Right lobe of liver (tissue), 6 donors: ENCODE measurements around the gene MYO9A. TPM values are rescaled to one million over a fixed set of nuclear protein-coding genes. Genes with fewer than 3 reads are reported as not detected.
A peak's percentile ranks its signal among the peaks of the same experiment; 100 is the strongest.

Experiments used
- ATAC-seq, 4 donors: fragments of 200-7000 bp; cut with Tn5 transposase; one replicate each; pipeline ENCODE4 v1.9.1; 2020; ENCODE audit warnings: mild to moderate bottlenecking in 4 of 4, moderate library complexity in 4 of 4
- DNase-seq, 3 donors: peaks; one replicate each; pipeline ENCODE4 v3.0.0-alpha.2; 2020
- H3K27ac ChIP-seq, 3 donors: fragments of 200-600 bp; one replicate each; pipeline ENCODE4 v1.8.0; 2022
- H3K27me3 ChIP-seq, 2 donors: fragments of 200-600 bp; one replicate each; pipeline ENCODE4 v1.8.0; 2022
- H3K36me3 ChIP-seq, 4 donors: fragments of 200-600 bp; sonication (generic) in 1 of 4; one replicate each; pipeline versions ENCODE4 v1.5.1 to v1.8.0; 2017 to 2022; ENCODE audit warnings: control low read depth in 1 of 4
- H3K4me1 ChIP-seq, 4 donors: fragments of 200-600 bp; sonication (generic) in 1 of 4; one replicate each; pipeline versions ENCODE4 v1.5.1 to v1.8.0; 2017 to 2022; ENCODE audit warnings: control low read depth in 1 of 4
- H3K4me3 ChIP-seq, 3 donors: fragments of 200-600 bp; one replicate each; pipeline ENCODE4 v1.8.0; 2022
- H3K9me3 ChIP-seq, 4 donors: fragments of 200-600 bp; sonication (generic) in 1 of 4; one replicate each; pipeline versions ENCODE4 v1.5.1 to v1.8.0; 2017 to 2022; ENCODE audit warnings: control low read depth in 1 of 4
- POLR2A ChIP-seq: fragments of 450-650 bp; IDR thresholded peaks from one replicate; pipeline ENCODE4 v1.6.1; 2017; ENCODE audit warnings: antibody characterized with exemption, mild to moderate bottlenecking
- WGBS: methylation state at CpG from one replicate; pipeline ENCODE4 v1.1.6; 2018; ENCODE audit warnings: low coverage, low lambda C conversion rate; ENCODE audit not compliant: insufficient coverage; ENCODE audit errors: missing lambda C conversion rate; 5-methylcytosine and 5-hydroxymethylcytosine counted together
- intact Hi-C, 2 donors: fragments of 100-400 bp; cut with DNase I; formaldehyde crosslinking; loops; one replicate each; pipeline versions ENCODE4 v1.11.2 to v1.14.1; 2022
- total RNA-seq, 6 experiments: library from RNA; depleted of rRNA in 2 of 6; stranded (reverse); fragments of >200 nt in 2 of 6; fragmentation: NEBNext Ultra II Directional in 3 of 6; extraction: Animal tissue kit (Norgen Biotek cat#: 25700) in 3 of 6; gene quantifications; one replicate each; pipeline versions ENCODE4 v1.1.0 to v1.2.4, GENCODE V29; 2016 to 2023
- TF ChIP-seq, protein P1 (sequence below), 4 donors: fragments of 200-600 bp in 3 of 4; fragments of 450-650 bp in 1 of 4; IDR thresholded peaks; one replicate each; pipeline versions ENCODE4 v1.5.1 to v1.8.0; 2016 to 2022; ENCODE audit warnings: antibody characterized with exemption in 4 of 4, mild to moderate bottlenecking in 2 of 4
- donor health status: DM: no; HTN: yes; CAD: no.
- donor health status: DM: no; HTN: no; CAD: no.
- donor health status: DM: no; HTN: no; CAD: no.
- donor health status: DM: no; HTN: yes; CAD: no.
- donor health status: DM: no; HTN: yes; CAD: no.

The MYO9A gene
- total RNA-seq, 6 experiments from 2014 or later: 5.6 to 10.4 (median 8.5) TPM

DNA sequence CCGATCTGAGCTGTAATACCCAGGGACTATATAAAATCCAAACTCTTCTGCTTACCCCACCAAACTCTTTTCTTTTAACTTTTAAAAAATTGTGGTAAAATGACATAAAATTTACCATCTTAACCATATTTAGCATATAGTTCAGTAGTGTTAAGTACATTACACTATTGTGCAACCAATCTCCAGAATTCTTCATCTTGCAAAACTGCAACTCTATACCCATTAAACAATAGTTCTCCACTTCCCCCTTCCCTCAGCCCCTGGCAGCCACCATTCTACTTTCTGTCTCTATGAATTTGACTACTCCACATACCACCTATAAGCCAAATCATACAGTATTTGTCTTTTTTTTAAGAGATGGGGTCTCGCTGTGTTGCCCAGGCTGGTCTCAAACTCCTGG is 39.0 kb upstream of the MYO9A start:
- TF ChIP-seq, protein P1, sequence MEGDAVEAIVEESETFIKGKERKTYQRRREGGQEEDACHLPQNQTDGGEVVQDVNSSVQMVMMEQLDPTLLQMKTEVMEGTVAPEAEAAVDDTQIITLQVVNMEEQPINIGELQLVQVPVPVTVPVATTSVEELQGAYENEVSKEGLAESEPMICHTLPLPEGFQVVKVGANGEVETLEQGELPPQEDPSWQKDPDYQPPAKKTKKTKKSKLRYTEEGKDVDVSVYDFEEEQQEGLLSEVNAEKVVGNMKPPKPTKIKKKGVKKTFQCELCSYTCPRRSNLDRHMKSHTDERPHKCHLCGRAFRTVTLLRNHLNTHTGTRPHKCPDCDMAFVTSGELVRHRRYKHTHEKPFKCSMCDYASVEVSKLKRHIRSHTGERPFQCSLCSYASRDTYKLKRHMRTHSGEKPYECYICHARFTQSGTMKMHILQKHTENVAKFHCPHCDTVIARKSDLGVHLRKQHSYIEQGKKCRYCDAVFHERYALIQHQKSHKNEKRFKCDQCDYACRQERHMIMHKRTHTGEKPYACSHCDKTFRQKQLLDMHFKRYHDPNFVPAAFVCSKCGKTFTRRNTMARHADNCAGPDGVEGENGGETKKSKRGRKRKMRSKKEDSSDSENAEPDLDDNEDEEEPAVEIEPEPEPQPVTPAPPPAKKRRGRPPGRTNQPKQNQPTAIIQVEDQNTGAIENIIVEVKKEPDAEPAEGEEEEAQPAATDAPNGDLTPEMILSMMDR (IDR thresholded peaks at IDR 0.05): no peak
- TF ChIP-seq POLR2A: no peak
- intact Hi-C loops: loop anchor here in 1 of 2 donors (10.0 kb wide), 1 partner anchor 412 kb away; no protein-coding TSS in a partner anchor
- Histone ChIP-seq H3K36me3 (no peaks in the 10 kb centered on the region), H3K4me1 (peaks cover 0 to 8% (median 0%) of the 10 kb centered on the region in 4 donors), H3K27me3 (no peaks in the 10 kb centered on the region), H3K4me3 (no peak overlapping the region), H3K9me3 (no peaks in the 10 kb centered on the region), H3K27ac (no peak overlapping the region)
- DNase-seq: no peak
- WGBS: 86% methylated on average over 2 of the region's 2 CpGs
- ATAC-seq: no peak

DNA sequence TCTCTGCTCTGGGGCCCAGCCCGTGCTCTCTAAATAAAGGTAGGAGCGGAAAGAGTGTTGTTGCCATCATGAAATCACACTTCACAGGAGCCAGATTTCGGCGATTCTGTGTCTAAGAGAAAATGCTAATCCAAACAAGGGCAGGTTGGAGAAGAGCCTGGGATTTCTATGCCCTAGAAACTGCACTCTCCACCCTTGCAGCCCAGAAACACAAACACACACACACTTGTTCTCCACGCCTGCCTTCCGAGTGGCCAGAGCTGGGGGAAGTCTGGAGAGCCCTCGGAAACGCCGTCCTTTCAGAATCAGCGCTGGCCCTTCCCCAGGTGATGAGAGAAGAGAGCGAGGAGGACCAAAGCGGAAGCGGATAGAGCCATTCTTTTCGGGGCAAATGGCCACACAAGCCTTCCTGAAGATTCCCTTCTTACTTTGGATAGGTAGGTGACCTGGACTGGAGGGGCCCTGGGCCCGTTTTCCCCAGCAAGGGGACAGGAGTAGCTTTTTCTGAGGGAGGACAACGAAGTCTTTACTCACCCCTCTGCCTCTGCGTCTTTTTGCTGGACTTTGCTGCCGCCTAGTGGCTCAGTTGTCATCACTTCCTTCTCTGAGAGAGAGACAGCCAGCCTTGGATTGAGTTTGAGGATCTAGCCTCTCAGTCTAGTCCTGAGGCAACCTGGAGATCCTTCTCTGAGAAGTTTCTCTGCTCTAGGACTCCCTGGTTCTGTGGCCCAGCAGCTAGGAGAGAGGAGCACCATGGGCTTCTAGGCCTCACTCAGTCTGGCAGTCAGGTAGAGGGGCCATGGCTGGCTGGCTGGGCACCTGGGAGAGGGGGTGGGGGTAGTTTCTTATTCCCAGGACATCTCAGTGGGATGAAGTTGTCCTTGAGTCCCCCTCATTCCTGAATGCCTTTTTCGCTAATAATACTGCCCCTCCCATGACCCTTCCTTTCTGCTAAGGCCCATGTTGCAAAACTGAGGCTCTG is 38.0 kb upstream of the MYO9A start:
- H3K4me3 ChIP-seq: peak overlapping the region; percentile 24 to 60 (median 46)
- WGBS: 10% methylated on average over 15 of the region's 19 CpGs
- DNase-seq (peak; percentile 81 to 83 (median 83)), ATAC-seq (peak; percentile 90 to 93 (median 92))
- H3K36me3 ChIP-seq: no peaks in the 10 kb centered on the region
- no peak overlapping the region for H3K27ac ChIP-seq
- no peaks in the 10 kb centered on the region for H3K27me3 ChIP-seq
- no peak for TF ChIP-seq POLR2A
- TF ChIP-seq, protein P1 (IDR thresholded peaks at IDR 0.05): peak; percentile 76 to 91 (median 82)
- intact Hi-C loops: loop anchor here in 1 of 2 donors (10.0 kb wide), 1 partner anchor 411 kb away; no protein-coding TSS in a partner anchor
- peaks cover 0 to 8% (median 0%) of the 10 kb centered on the region in 4 donors for H3K4me1 ChIP-seq
- no peaks in the 10 kb centered on the region for H3K9me3 ChIP-seq

DNA sequence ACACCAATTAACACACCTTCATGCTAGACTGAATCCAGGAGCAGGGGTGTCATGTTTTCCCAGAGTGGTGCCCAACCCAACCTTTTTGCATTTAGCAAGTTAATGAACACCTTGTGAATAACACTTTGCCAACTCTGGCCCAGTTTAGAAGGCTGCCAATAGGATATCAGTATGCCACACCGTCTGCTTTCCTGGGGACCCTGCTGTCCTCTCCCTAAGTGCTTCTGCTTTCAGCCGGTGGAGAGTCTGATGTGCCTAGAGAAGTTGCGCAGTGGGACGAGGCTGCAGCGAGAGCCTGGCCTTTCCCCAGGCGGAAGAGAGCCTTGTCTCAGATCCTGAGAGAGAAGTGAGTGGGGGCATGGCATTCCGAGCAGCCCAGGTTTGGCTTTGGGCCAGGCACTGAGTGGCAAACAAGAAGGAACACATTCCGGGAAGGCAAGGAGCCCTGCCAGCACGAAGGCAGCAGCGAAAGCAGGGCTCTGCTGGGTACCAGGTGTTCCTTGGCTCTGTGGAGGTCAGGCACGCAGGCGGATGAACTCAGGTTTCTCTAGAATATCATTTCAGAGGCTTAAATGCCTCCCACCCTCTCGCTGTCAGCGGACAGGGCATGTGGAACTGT is 37.2 kb upstream of the MYO9A start:
- H3K36me3 ChIP-seq: no peaks in the 10 kb centered on the region
- no peaks in the 10 kb centered on the region for H3K9me3 ChIP-seq
- H3K27me3 ChIP-seq: no peaks in the 10 kb centered on the region
- peaks cover 0 to 8% (median 0%) of the 10 kb centered on the region in 4 donors for H3K4me1 ChIP-seq
- ATAC-seq: peak; percentile 58 to 71 (median 63)
- WGBS: 36% methylated on average over 6 of the region's 14 CpGs
- DNase-seq: peak; percentile 71 to 76 (median 74)
- peak overlapping the region; percentile 24 to 60 (median 46) for H3K4me3 ChIP-seq
- no peak for TF ChIP-seq POLR2A
- TF ChIP-seq, protein P1 (IDR thresholded peaks at IDR 0.05): no peak
- intact Hi-C loops: loop anchor here in 1 of 2 donors (10.0 kb wide), 1 partner anchor 410 kb away; no protein-coding TSS in a partner anchor
- H3K27ac ChIP-seq: no peak overlapping the region

DNA sequence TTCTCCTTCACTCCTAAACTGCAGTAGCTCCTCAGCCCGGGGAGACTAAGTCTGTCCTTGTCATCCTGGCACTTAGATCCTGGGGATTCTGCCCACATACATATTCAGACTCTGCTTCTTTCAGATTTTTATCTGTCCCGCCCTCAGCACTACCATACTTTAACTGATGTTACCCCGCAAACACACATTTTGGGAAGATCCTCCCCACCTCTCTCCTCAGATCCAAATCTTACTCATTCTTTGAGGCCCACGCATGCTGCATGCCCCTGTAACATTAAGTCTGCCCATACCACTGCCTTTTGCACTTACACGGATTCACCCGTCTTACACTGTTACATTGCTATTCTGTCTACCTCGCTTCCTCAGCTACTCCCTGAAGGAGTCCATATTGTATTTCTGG is 36.4 kb upstream of the MYO9A start:
- H3K27me3 ChIP-seq: no peaks in the 10 kb centered on the region
- peaks cover 0 to 8% (median 0%) of the 10 kb centered on the region in 4 donors for H3K4me1 ChIP-seq
- no peak overlapping the region for H3K27ac ChIP-seq
- no peaks in the 10 kb centered on the region for H3K9me3 ChIP-seq
- no peak for DNase-seq
- no peaks in the 10 kb centered on the region for H3K36me3 ChIP-seq
- no peak overlapping the region for H3K4me3 ChIP-seq
- no peak for TF ChIP-seq POLR2A
- TF ChIP-seq, protein P1 (IDR thresholded peaks at IDR 0.05): no peak
- intact Hi-C loops: loop anchor here in 1 of 2 donors (10.0 kb wide), 1 partner anchor 410 kb away; no protein-coding TSS in a partner anchor
- 95% methylated on average over 7 of the region's 7 CpGs for WGBS
- ATAC-seq: no peak
